Thyroid gland (tissue), 4 donors: ENCODE data around the gene PRSS1. TPM values are rescaled to one million over a fixed set of nuclear protein-coding genes. Genes with fewer than 3 reads are reported as not detected.
A peak's percentile ranks its signal among the peaks of the same experiment; 100 is the strongest.
"Not testable (repeated sequence)": the region's sequence is repeated elsewhere in the genome, so short reads cannot be mapped to it uniquely, and the experiment has no call there.

Source experiments
- DNase-seq, 2 donors: peaks; one replicate each; pipeline ENCODE4 v3.0.0-alpha.2; 2019
- H3K27ac ChIP-seq, 3 donors: fragments of 200-600 bp; sonication (generic); 1 replicate in 2 of 3; 2 replicates in 1 of 3; pipeline ENCODE4 v1.5.1; 2016 to 2019; ENCODE audit warnings: mild to moderate bottlenecking in 1 of 3, moderate library complexity in 1 of 3
- H3K27me3 ChIP-seq: fragments of 200-600 bp; sonication (generic); one replicate; pipeline ENCODE4 v1.5.1; 2019
- H3K36me3 ChIP-seq, 2 donors: fragments of 200-600 bp; sonication (generic); one replicate each; pipeline ENCODE4 v1.5.1; 2016 to 2019
- H3K4me1 ChIP-seq, 2 donors: fragments of 200-600 bp; sonication (generic); one replicate each; pipeline ENCODE4 v1.5.1; 2017 to 2019
- H3K4me3 ChIP-seq, 3 donors: fragments of 200-600 bp; sonication (generic); replicated peaks in 1 of 3; 1 replicate in 2 of 3; 2 replicates in 1 of 3; pipeline ENCODE4 v1.5.1; 2016; ENCODE audit warnings: mild to moderate bottlenecking in 1 of 3
- H3K9me3 ChIP-seq: fragments of 200-600 bp; sonication (generic); one replicate; pipeline ENCODE4 v1.5.1; 2017
- POLR2A ChIP-seq, 2 donors: fragments of 450-650 bp; IDR thresholded peaks; one replicate each; pipeline ENCODE4 v1.6.1; 2017; ENCODE audit warnings: antibody characterized with exemption in 2 of 2, mild to moderate bottlenecking in 2 of 2, moderate library complexity in 1 of 2
- WGBS, 2 donors: methylation state at CpG; one replicate each; pipeline ENCODE4 v1.1.5; 2017; 5-methylcytosine and 5-hydroxymethylcytosine counted together
- intact Hi-C: fragments of 100-400 bp; cut with DNase I; formaldehyde crosslinking; loops from one replicate; pipeline ENCODE4 v1.15.1; 2023
- total RNA-seq, 4 donors: library from RNA; depleted of rRNA; stranded (reverse); fragments of >200 nt; gene quantifications; one replicate each; pipeline ENCODE4 v1.2.3, GENCODE V29; 2016
- TF ChIP-seq, protein P1 (sequence below), 6 experiments: fragments of 200-600 bp in 3 of 6; fragments of 450-650 bp in 3 of 6; sonication (generic) in 3 of 6; IDR thresholded peaks; one replicate each; pipeline ENCODE4 v1.5.1; 2016 to 2019; ENCODE audit warnings: antibody characterized with exemption in 6 of 6, mild to moderate bottlenecking in 2 of 6, inconsistent platforms in 1 of 6, moderate library complexity in 1 of 6

The PRSS1 gene
- total RNA-seq, 4 donors from 2014 or later: 1.2 TPM; not detected in 3

DNA sequence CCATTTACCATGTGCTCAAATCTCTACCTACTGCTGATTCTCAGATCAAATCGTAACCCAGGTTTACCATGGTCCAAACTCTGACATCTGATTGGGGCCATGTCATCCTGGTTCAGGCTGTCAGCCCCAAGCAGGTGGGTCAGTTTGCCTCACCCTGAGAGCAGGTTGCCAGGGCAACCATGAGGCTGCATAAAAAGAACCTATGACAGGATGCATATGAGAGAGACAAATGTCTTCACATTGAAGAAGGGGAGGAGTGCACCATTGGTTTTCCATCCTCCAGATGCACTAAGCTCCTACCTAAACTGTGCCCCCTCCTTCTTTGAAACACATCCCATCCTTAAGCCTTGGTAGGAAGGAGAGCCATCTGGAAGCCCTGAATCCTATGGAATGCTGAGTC lies 10.2 kb downstream of the PRSS1 start:
- 83 to 94% methylated on average over 1 of the region's 1 CpG for WGBS, 2 donors
- H3K9me3 ChIP-seq: no peaks in the 10 kb centered on the region
- no peaks in the 10 kb centered on the region for H3K36me3 ChIP-seq
- DNase-seq: no peak
- intact Hi-C loops: no loop called here
- no peaks in the 10 kb centered on the region for H3K4me1 ChIP-seq
- no peak overlapping the region for H3K27ac ChIP-seq
- H3K4me3 ChIP-seq: no peak overlapping the region
- no peaks in the 10 kb centered on the region for H3K27me3 ChIP-seq
- no peak for TF ChIP-seq POLR2A (IDR thresholded peaks at IDR 0.05)
- TF ChIP-seq, protein P1, sequence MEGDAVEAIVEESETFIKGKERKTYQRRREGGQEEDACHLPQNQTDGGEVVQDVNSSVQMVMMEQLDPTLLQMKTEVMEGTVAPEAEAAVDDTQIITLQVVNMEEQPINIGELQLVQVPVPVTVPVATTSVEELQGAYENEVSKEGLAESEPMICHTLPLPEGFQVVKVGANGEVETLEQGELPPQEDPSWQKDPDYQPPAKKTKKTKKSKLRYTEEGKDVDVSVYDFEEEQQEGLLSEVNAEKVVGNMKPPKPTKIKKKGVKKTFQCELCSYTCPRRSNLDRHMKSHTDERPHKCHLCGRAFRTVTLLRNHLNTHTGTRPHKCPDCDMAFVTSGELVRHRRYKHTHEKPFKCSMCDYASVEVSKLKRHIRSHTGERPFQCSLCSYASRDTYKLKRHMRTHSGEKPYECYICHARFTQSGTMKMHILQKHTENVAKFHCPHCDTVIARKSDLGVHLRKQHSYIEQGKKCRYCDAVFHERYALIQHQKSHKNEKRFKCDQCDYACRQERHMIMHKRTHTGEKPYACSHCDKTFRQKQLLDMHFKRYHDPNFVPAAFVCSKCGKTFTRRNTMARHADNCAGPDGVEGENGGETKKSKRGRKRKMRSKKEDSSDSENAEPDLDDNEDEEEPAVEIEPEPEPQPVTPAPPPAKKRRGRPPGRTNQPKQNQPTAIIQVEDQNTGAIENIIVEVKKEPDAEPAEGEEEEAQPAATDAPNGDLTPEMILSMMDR (IDR thresholded peaks at IDR 0.05): no peak

DNA sequence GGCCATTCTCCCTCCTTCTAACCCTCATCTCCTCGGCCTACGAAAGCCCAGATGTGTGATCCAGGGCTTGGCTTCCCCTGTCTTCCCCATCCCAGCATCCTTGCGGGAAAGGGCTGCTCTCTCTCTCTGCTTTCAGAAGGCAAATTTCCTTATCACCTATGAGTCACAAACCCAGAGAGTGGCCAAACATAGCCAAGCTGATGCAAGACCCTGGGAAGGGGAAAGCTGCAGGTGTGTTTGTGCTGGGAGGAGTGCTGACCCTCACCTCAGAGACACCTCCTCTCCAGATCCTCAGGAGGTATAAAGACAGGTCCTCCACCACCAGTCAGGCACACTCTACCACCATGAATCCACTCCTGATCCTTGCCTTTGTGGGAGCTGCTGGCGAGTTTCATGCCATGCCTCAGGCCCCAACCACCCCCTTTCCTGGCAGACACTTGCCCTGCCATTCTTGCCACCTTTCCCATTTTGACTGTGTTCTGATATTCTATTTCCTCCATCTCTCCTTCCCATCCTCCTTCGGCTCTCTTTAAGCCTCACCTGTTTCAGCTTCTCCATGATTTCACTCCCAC lies 10.9 kb downstream of the PRSS1 start:
- H3K27ac ChIP-seq: no peak overlapping the region
- DNase-seq: no peak
- TF ChIP-seq POLR2A (IDR thresholded peaks at IDR 0.05): no peak
- TF ChIP-seq, protein P1 (IDR thresholded peaks at IDR 0.05): no peak
- intact Hi-C loops: no loop called here
- H3K4me3 ChIP-seq: no peak overlapping the region
- H3K9me3 ChIP-seq: no peaks in the 10 kb centered on the region
- no peaks in the 10 kb centered on the region for H3K36me3 ChIP-seq
- H3K4me1 ChIP-seq: no peaks in the 10 kb centered on the region
- WGBS, 2 donors: 77 to 78% methylated on average over 5 of the region's 5 CpGs
- no peaks in the 10 kb centered on the region for H3K27me3 ChIP-seq

DNA sequence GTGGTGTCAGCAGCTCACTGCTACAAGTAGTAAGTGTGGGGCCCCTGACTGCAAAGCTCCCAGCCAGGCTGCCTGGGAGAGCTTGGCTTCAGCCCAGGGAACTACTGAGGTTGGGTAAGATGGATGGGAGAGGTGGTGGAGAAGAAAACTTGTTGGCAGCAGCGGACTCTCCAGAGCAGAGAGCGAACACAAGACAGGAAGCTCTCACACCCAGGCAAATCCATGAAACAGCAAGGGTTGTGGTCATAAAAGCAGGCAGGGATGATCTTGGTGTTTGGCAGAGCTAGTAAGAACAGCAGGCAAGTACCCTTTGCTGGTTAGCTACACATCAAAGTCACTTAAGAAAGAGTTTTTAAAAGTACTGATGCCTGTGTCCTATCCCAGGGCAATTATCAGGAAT lies 12.3 kb downstream of the PRSS1 start:
- H3K36me3 ChIP-seq, H3K4me3 ChIP-seq, H3K27ac ChIP-seq, intact Hi-C loops, H3K4me1 ChIP-seq, H3K27me3 ChIP-seq, H3K9me3 ChIP-seq: not testable (repeated sequence)
- WGBS, 2 donors: 16 to 42% methylated on average over 2 of the region's 2 CpGs
- peak; percentile 22 to 35 for DNase-seq

DNA sequence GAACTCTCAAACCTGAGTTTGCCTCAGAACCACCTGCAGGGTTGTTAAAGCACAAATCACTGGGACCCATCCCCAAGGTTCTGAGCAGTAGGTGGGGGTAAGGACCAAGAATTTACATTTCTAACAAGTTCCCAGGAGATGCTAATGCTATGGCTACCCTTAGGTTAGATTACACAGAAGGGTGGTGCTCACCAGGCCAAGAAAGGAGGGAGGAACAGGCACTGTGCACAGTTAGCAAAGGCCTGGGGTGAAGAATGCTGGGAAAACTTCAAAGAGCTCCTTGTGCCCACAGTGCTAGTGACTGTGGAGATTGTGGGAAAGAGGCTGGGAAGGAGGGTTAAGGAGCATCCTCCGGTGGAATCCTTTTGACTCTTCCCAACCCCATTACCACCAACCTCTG lies 12.8 kb downstream of the PRSS1 start:
- H3K36me3 ChIP-seq: no peaks in the 10 kb centered on the region
- intact Hi-C loops: no loop called here
- no peaks in the 10 kb centered on the region for H3K9me3 ChIP-seq
- WGBS, 2 donors: 84 to 93% methylated on average over 1 of the region's 1 CpG
- no peak overlapping the region for H3K27ac ChIP-seq
- H3K4me3 ChIP-seq: no peak overlapping the region
- H3K27me3 ChIP-seq: no peaks in the 10 kb centered on the region
- TF ChIP-seq, protein P1 (IDR thresholded peaks at IDR 0.05): no peak
- TF ChIP-seq POLR2A (IDR thresholded peaks at IDR 0.05): no peak
- DNase-seq: no peak
- no peaks in the 10 kb centered on the region for H3K4me1 ChIP-seq

DNA sequence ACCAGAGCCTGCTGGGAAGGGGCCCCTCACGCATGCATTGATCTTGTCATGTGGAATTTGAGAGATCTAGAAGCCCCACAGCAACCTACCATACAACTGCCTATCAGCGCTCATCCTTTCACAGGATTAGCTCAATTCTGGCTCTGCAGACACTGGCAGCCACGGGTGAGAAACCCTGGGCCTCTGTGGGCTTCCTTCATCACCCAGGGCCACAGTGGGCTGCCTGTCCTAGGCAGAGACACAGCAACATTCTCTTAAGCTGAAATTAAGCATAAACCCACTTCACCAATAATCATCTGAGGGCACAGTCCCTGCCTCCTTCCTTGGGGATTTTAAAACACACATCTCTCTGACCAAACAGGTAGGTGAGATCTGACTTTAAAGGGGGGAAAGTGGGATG lies 18.2 kb downstream of the PRSS1 start:
- H3K27me3 ChIP-seq: no peaks in the 10 kb centered on the region
- no peaks in the 10 kb centered on the region for H3K36me3 ChIP-seq
- WGBS, 2 donors: 78 to 81% methylated on average over 3 of the region's 3 CpGs
- intact Hi-C loops: no loop called here
- H3K4me3 ChIP-seq: no peak overlapping the region
- no peak overlapping the region for H3K27ac ChIP-seq
- H3K4me1 ChIP-seq: peaks cover 16 to 17% of the 10 kb centered on the region in 2 donors
- TF ChIP-seq POLR2A (IDR thresholded peaks at IDR 0.05): no peak
- TF ChIP-seq, protein P1 (IDR thresholded peaks at IDR 0.05): no peak
- DNase-seq: no peak
- H3K9me3 ChIP-seq: no peaks in the 10 kb centered on the region

DNA sequence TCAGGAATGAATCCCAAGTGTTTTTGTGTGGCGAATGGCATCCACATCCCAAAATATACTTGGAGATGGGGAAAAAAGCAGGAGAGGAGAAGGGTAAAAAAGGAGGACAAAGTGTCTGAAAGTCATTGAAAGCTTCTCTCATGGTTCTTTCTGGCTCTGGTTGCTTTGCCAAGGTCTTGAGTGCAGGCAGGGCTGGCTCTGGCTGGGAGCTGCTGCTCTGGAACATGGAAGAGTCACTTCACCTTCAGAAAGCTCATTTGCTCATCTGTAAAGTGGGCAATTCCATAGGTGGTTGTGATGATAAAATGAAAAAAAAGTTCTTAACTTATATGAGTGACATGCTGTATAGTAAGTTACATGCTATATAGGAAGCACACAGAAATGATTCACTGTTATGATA lies 18.6 kb downstream of the PRSS1 start:
- TF ChIP-seq POLR2A (IDR thresholded peaks at IDR 0.05): no peak
- Histone ChIP-seq H3K27me3 (no peaks in the 10 kb centered on the region), H3K4me1 (peaks cover 16 to 17% of the 10 kb centered on the region in 2 donors), H3K9me3 (no peaks in the 10 kb centered on the region), H3K36me3 (no peaks in the 10 kb centered on the region), H3K4me3 (no peak overlapping the region), H3K27ac (no peak overlapping the region)
- no peak for DNase-seq
- 87 to 93% methylated on average over 1 of the region's 1 CpG for WGBS, 2 donors
- intact Hi-C loops: no loop called here

DNA sequence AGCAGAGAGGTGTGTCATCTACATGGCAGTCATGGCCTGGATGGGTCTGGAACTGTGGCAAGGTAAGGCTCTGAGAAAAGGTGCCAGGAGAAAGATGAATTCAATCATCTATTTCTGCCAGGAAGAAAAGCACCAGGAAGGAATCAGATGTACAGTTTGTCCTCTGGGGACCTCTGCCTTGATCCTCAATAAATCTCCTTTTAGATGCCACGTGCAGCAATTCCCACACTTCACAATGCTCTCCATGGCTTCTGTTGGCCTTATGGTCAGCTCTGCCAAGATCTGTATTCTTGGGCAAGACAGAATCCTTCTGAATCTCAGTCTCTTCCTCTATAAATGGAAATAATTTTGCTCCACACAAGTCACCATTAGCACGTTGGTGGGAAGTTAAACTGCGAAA lies 19.6 kb downstream of the PRSS1 start:
- WGBS, 2 donors: 78 to 89% methylated on average over 3 of the region's 3 CpGs
- H3K27me3 ChIP-seq, H3K36me3 ChIP-seq, intact Hi-C loops, H3K4me3 ChIP-seq, H3K9me3 ChIP-seq, DNase-seq, H3K27ac ChIP-seq: not testable (repeated sequence)
- H3K4me1 ChIP-seq: peaks cover 16 to 17% of the 10 kb centered on the region in 2 donors
